ENCODE measurements around the gene ETS1. TPM values are rescaled to one million over a fixed set of nuclear protein-coding genes. Genes with fewer than 3 reads are reported as not detected.

Gene ETS1
- polyA plus RNA-seq, 1 donor (not counting 4 experiments of a cell fraction or from before 2014, with no cell fraction given) = 41.0 TPM

DNA sequence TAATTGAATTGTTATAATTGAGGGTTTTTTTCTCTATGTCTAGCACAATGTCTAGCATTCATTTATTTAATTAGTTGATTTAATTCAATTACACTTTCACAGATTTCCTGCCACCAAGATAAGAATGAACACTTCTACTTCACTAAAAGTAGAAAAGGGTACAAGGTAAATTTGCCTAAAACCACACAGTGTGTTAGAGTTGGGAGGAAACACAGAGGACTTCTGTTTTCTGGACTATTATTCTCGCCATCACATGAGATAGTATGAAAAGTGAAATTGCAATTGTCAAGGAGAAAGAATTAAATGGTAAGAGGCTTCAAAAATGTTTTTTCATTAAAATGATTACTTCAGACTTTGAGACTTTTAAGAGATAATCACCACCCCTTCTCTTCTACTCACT, 109.5 kb downstream of the ETS1 start:
- DNase-seq (ENCODE audit: low read depth, low spot score) (no peak), FAIRE-seq (no peak)
- no peak overlapping the region for H3K27ac ChIP-seq (ENCODE audit: control insufficient read depth, insufficient read depth, low read length)
- no peaks in the 10 kb centered on the region for H3K9me3 ChIP-seq (ENCODE audit: control insufficient read depth, low read depth, low read length)
- no peaks in the 10 kb centered on the region for H3K27me3 ChIP-seq (ENCODE audit: control insufficient read depth, extremely low read depth, insufficient read depth, low read length)
- H3K4me3 ChIP-seq (ENCODE audit: control insufficient read depth in 2 of 3, extremely low read depth in 1 of 3, insufficient read depth in 2 of 3, low read depth in 1 of 3, low read length in 3 of 3) = no peak overlapping the region
- no peaks in the 10 kb centered on the region for H4K20me1 ChIP-seq (ENCODE audit: control insufficient read depth, extremely low read depth, insufficient read depth, low read length)
- H3K36me3 ChIP-seq (ENCODE audit: control insufficient read depth in 2 of 2, extremely low read depth in 1 of 2, insufficient read depth in 2 of 2, low read length in 2 of 2) = peaks cover 23 to 49% of the 10 kb centered on the region in 2 experiments
- no peak overlapping the region for H3K9ac ChIP-seq (ENCODE audit: control insufficient read depth, extremely low read depth, insufficient read depth, low read length)
- H2AFZ ChIP-seq (ENCODE audit: control insufficient read depth, low read length) = no peak overlapping the region
- TF ChIP-seq, protein P1, sequence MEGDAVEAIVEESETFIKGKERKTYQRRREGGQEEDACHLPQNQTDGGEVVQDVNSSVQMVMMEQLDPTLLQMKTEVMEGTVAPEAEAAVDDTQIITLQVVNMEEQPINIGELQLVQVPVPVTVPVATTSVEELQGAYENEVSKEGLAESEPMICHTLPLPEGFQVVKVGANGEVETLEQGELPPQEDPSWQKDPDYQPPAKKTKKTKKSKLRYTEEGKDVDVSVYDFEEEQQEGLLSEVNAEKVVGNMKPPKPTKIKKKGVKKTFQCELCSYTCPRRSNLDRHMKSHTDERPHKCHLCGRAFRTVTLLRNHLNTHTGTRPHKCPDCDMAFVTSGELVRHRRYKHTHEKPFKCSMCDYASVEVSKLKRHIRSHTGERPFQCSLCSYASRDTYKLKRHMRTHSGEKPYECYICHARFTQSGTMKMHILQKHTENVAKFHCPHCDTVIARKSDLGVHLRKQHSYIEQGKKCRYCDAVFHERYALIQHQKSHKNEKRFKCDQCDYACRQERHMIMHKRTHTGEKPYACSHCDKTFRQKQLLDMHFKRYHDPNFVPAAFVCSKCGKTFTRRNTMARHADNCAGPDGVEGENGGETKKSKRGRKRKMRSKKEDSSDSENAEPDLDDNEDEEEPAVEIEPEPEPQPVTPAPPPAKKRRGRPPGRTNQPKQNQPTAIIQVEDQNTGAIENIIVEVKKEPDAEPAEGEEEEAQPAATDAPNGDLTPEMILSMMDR (optimal IDR thresholded peaks at IDR 0.05 in 1 of 3, IDR thresholded peaks at IDR 0.05 in 1 of 3, conservative IDR thresholded peaks at IDR 0.05 in 1 of 3; ENCODE audit: extremely low read depth in 1 of 3, insufficient read depth in 2 of 3, low read length in 3 of 3) = no peak
- TF ChIP-seq EZH2 (IDR thresholded peaks at IDR 0.05; ENCODE audit: low read length) = no peak
- no peaks in the 10 kb centered on the region for H3K4me1 ChIP-seq (ENCODE audit: control insufficient read depth, extremely low read depth, insufficient read depth, low read length)
- peaks cover 2% of the 10 kb centered on the region for H3K9me1 ChIP-seq (ENCODE audit: control insufficient read depth, extremely low read depth, insufficient read depth, low read length)
- H3K79me2 ChIP-seq (ENCODE audit: control insufficient read depth, insufficient read depth, low read length) = peaks cover 60% of the 10 kb centered on the region
- dilution Hi-C loops (cut with MboI; ENCODE audit: extremely low pct_ligation_motif_present, low sequenced_read_pairs) = no loop called here
- no peak overlapping the region for H3K4me2 ChIP-seq (ENCODE audit: control insufficient read depth, extremely low read depth, insufficient read depth, low read depth, low read length)

DNA sequence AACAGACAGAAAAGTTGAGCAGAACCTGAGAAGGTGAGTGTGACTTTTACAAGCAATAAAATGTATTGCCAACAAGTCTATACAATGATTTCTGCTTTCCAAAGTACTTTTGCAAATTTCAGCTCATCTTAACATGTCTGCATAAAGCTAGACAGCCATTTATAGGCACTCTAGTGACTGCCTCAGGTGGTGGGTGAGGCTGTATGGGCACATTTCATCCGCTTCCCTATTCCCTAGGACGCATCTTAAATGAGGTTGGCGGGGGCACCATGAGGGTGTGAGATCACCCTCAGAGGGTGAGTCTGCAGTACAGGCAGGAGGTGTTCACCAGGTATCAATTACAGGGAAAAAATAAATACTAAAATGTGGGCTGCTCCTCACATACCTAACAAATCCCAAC, 110.1 kb downstream of the ETS1 start:
- TF ChIP-seq, protein P1 (optimal IDR thresholded peaks at IDR 0.05 in 1 of 3, IDR thresholded peaks at IDR 0.05 in 1 of 3, conservative IDR thresholded peaks at IDR 0.05 in 1 of 3; ENCODE audit: extremely low read depth in 1 of 3, insufficient read depth in 2 of 3, low read length in 3 of 3) = no peak
- no peak for TF ChIP-seq EZH2 (IDR thresholded peaks at IDR 0.05; ENCODE audit: low read length)
- dilution Hi-C loops (cut with MboI; ENCODE audit: extremely low pct_ligation_motif_present, low sequenced_read_pairs) = no loop called here
- H3K27me3 ChIP-seq (ENCODE audit: control insufficient read depth, extremely low read depth, insufficient read depth, low read length) = no peaks in the 10 kb centered on the region
- peaks cover 4% of the 10 kb centered on the region for H3K4me1 ChIP-seq (ENCODE audit: control insufficient read depth, extremely low read depth, insufficient read depth, low read length)
- peaks cover 4% of the 10 kb centered on the region for H4K20me1 ChIP-seq (ENCODE audit: control insufficient read depth, extremely low read depth, insufficient read depth, low read length)
- no peaks in the 10 kb centered on the region for H3K9me1 ChIP-seq (ENCODE audit: control insufficient read depth, extremely low read depth, insufficient read depth, low read length)
- H3K27ac ChIP-seq (ENCODE audit: control insufficient read depth, insufficient read depth, low read length) = no peak overlapping the region
- H3K9me3 ChIP-seq (ENCODE audit: control insufficient read depth, low read depth, low read length) = no peaks in the 10 kb centered on the region
- no peak overlapping the region for H3K4me2 ChIP-seq (ENCODE audit: control insufficient read depth, extremely low read depth, insufficient read depth, low read depth, low read length)
- no peak overlapping the region for H3K9ac ChIP-seq (ENCODE audit: control insufficient read depth, extremely low read depth, insufficient read depth, low read length)
- H3K36me3 ChIP-seq (ENCODE audit: control insufficient read depth in 2 of 2, extremely low read depth in 1 of 2, insufficient read depth in 2 of 2, low read length in 2 of 2) = peaks cover 27 to 49% of the 10 kb centered on the region in 2 experiments
- H3K4me3 ChIP-seq (ENCODE audit: control insufficient read depth in 2 of 3, extremely low read depth in 1 of 3, insufficient read depth in 2 of 3, low read depth in 1 of 3, low read length in 3 of 3) = no peak overlapping the region
- H2AFZ ChIP-seq (ENCODE audit: control insufficient read depth, low read length) = no peak overlapping the region
- no peak for DNase-seq (ENCODE audit: low read depth, low spot score)
- H3K79me2 ChIP-seq (ENCODE audit: control insufficient read depth, insufficient read depth, low read length) = peaks cover 60% of the 10 kb centered on the region
- FAIRE-seq = peak; percentile 46

Measured in keratinocyte (primary cell).